Left ventricle myocardium inferior (tissue), 1 donor: Measurements from ENCODE around the gene MAML2. TPM values are rescaled to one million over a fixed set of nuclear protein-coding genes. Genes with fewer than 3 reads are reported as not detected.

Source experiments
- DNase-seq: peaks from one replicate; pipeline ENCODE4 v3.0.0-alpha.2; 2020
- H3K27ac ChIP-seq: fragments of 200-600 bp; replicated peaks from 2 replicates; pipeline ENCODE4 v1.8.0; 2021
- H3K27me3 ChIP-seq: fragments of 200-600 bp; 2 replicates; pipeline ENCODE4 v1.8.0; 2021; ENCODE audit warnings: low read depth
- H3K36me3 ChIP-seq: fragments of 200-600 bp; 2 replicates; pipeline ENCODE4 v1.8.0; 2021
- H3K4me1 ChIP-seq: fragments of 200-600 bp; 2 replicates; pipeline ENCODE4 v1.8.0; 2021
- H3K4me3 ChIP-seq: fragments of 200-600 bp; 2 replicates; pipeline ENCODE4 v1.8.0; 2021; ENCODE audit warnings: mild to moderate bottlenecking, moderate library complexity
- H3K9me3 ChIP-seq: fragments of 200-600 bp; replicated peaks from 2 replicates; pipeline ENCODE4 v1.8.0; 2021
- intact Hi-C: fragments of 100-400 bp; cut with micrococcal nuclease; formaldehyde crosslinking; loops from one replicate; pipeline ENCODE4 v1.11.0; 2022
- total RNA-seq: library from RNA; stranded (reverse); fragmentation: NEBNext Ultra II Directional; extraction: Animal tissue kit (Norgen Biotek cat#: 25700); gene quantifications from one replicate; pipeline ENCODE4 v1.2.1, GENCODE V29; 2021
- TF ChIP-seq, protein P1 (sequence below): fragments of 200-600 bp; IDR thresholded peaks from 2 replicates; pipeline ENCODE4 v1.8.0; 2021; ENCODE audit warnings: antibody characterized with exemption, mild to moderate bottlenecking, borderline replicate concordance
- donor health status: DM: no; HTN: yes; CAD: no; lungs with severe emphysema.

MAML2 gene
- total RNA-seq, 1 donor from 2014 or later: 4.5 TPM

- no peaks in the 10 kb centered on the region for H3K27me3 ChIP-seq
- H3K4me1 ChIP-seq: peaks cover 17% of the 10 kb centered on the region
- no peaks in the 10 kb centered on the region for H3K9me3 ChIP-seq
- no peaks in the 10 kb centered on the region for H3K36me3 ChIP-seq
- no peak overlapping the region for H3K4me3 ChIP-seq
- TF ChIP-seq, protein P1, sequence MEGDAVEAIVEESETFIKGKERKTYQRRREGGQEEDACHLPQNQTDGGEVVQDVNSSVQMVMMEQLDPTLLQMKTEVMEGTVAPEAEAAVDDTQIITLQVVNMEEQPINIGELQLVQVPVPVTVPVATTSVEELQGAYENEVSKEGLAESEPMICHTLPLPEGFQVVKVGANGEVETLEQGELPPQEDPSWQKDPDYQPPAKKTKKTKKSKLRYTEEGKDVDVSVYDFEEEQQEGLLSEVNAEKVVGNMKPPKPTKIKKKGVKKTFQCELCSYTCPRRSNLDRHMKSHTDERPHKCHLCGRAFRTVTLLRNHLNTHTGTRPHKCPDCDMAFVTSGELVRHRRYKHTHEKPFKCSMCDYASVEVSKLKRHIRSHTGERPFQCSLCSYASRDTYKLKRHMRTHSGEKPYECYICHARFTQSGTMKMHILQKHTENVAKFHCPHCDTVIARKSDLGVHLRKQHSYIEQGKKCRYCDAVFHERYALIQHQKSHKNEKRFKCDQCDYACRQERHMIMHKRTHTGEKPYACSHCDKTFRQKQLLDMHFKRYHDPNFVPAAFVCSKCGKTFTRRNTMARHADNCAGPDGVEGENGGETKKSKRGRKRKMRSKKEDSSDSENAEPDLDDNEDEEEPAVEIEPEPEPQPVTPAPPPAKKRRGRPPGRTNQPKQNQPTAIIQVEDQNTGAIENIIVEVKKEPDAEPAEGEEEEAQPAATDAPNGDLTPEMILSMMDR: no peak
- no peak overlapping the region for H3K27ac ChIP-seq
- no peak for DNase-seq
- intact Hi-C loops: no loop called here
These were observed 328.8 kb downstream of the MAML2 start for GRCh38 chr11:96014217-96014616.

- no peak for DNase-seq
- TF ChIP-seq, protein P1: no peak
- intact Hi-C loops: no loop called here
- peak overlapping the region; percentile 52 for H3K27ac ChIP-seq
- no peaks in the 10 kb centered on the region for H3K9me3 ChIP-seq
- H3K27me3 ChIP-seq: no peaks in the 10 kb centered on the region
- H3K36me3 ChIP-seq: no peaks in the 10 kb centered on the region
- peaks cover 17% of the 10 kb centered on the region for H3K4me1 ChIP-seq
- no peak overlapping the region for H3K4me3 ChIP-seq
These were observed 329.4 kb downstream of the MAML2 start for GRCh38 chr11:96013461-96014213.

DNA sequence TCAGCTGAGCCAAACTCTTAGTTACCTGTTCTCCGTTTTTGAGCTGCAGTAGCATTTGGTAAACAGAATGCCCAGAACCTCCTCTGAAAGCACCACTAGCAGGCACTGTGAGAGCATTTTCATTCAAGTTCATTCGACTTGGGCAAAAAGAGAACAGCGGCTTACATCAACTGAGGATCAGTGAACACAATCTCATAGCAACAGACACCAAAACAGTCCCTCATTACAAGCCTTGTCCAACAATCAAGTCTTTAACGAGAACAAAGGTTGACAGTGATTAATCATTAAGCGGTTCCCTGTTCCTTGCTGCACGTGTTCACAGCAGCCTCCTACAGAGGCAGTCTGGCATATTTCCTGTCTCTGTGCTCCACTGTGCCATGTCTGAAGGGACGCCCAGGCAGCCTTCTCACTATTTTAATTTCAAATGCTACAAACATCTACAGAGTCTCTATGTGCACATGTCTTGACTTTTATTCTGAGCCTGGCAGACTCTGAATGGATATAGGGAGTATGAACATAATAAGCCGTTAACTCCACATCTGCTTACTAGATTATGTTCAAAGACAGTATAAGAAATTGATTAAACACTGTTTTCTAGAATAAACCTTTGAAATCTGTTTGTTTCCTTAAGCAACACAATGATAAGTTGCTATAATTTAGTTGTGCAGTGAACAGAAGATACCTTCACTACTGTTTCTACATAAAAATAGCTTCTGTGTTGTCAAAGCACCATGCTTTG lies 330.7 kb downstream of the MAML2 start:
- H3K9me3 ChIP-seq: no peaks in the 10 kb centered on the region
- peak overlapping the region; percentile 52 for H3K27ac ChIP-seq
- peaks cover 17% of the 10 kb centered on the region for H3K4me1 ChIP-seq
- no peaks in the 10 kb centered on the region for H3K27me3 ChIP-seq
- TF ChIP-seq, protein P1: peak; percentile 54
- intact Hi-C loops: no loop called here
- peak overlapping the region; percentile 2 for H3K4me3 ChIP-seq
- no peaks in the 10 kb centered on the region for H3K36me3 ChIP-seq
- DNase-seq: no peak

DNA sequence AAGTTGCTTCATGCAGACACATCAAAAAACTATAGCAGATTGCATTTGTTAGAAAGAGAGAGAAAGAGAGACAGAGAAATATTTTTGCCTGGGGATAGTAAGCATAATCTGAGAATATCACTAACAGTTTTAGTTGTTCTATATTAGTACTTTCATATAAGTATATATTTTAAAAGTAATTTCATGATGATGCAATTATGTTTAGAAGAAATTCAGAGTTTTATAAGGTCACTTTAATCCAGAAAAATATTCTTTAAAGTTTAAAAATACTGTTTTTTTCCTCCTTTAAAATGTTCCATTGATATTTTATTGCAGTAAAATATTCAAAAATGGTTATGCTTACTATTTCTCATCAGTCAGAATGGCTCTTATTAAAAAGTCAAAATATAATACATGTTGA lies 332.3 kb downstream of the MAML2 start:
- Histone ChIP-seq H3K4me3 (no peak overlapping the region), H3K9me3 (no peaks in the 10 kb centered on the region), H3K27me3 (no peaks in the 10 kb centered on the region), H3K36me3 (no peaks in the 10 kb centered on the region), H3K27ac (peak overlapping the region; percentile 29), H3K4me1 (peaks cover 17% of the 10 kb centered on the region)
- no peak for DNase-seq
- intact Hi-C loops: no loop called here
- TF ChIP-seq, protein P1: no peak

- TF ChIP-seq, protein P1: no peak
- no peak overlapping the region for H3K4me3 ChIP-seq
- peaks cover 17% of the 10 kb centered on the region for H3K4me1 ChIP-seq
- H3K27me3 ChIP-seq: no peaks in the 10 kb centered on the region
- intact Hi-C loops: no loop called here
- no peak for DNase-seq
- no peak overlapping the region for H3K27ac ChIP-seq
- H3K36me3 ChIP-seq: no peaks in the 10 kb centered on the region
- no peaks in the 10 kb centered on the region for H3K9me3 ChIP-seq
These were observed 334.8 kb downstream of the MAML2 start for GRCh38 chr11:96008161-96008720.
